ENCODE results near the gene KRTAP10-8.

DNA sequence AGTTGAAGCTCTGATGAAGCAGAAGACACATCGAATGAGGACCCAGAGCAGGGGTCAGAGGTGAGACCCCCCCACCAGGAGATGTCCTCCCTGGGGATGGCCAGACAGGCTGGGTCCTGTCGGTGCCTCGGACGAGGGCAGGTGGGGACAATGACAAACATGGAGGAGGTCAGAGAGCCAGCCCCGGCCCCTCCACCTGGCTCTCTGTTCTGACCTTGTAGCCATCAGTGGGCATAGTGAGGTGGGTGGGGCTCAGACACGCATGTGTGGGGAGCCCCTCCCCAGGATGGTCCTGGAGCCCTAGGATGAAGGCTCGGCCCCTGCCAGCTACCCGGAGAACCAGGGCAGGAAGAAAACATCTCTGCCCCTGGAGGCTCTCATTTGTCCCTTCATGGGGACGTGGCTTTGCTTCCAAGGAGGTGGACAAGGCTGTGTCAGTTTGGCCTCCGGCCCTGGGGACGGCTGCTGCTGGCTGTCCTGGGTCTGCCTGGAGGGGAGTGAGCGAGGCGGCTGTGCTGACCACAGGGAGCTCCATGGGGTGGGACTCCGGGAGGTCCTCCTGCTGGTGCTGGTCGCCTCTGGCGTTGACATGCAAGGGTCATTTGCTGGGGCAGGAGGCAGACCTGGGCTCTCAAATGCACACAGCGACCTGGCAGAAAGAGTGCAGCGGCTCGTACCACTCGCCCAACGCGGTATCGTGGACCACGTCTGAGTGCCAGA is 22.1 kb upstream of the KRTAP10-8 start:
- TF ChIP-seq, protein P1, sequence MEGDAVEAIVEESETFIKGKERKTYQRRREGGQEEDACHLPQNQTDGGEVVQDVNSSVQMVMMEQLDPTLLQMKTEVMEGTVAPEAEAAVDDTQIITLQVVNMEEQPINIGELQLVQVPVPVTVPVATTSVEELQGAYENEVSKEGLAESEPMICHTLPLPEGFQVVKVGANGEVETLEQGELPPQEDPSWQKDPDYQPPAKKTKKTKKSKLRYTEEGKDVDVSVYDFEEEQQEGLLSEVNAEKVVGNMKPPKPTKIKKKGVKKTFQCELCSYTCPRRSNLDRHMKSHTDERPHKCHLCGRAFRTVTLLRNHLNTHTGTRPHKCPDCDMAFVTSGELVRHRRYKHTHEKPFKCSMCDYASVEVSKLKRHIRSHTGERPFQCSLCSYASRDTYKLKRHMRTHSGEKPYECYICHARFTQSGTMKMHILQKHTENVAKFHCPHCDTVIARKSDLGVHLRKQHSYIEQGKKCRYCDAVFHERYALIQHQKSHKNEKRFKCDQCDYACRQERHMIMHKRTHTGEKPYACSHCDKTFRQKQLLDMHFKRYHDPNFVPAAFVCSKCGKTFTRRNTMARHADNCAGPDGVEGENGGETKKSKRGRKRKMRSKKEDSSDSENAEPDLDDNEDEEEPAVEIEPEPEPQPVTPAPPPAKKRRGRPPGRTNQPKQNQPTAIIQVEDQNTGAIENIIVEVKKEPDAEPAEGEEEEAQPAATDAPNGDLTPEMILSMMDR (conservative IDR thresholded peaks at IDR 0.05; ENCODE audit: low read depth, low read length) = no peak
- TF ChIP-seq RAD21 (IDR thresholded peaks at IDR 0.05; ENCODE audit: low read length) (no peak), NFE2L2 (IDR thresholded peaks at IDR 0.05; ENCODE audit: low read depth, low read length) (no peak)

All from IMR-90 (cell line).